CD4-positive, alpha-beta T cell treated with Interleukin-15 for 4 hours (primary cell): ENCODE measurements around the gene ELN.
A peak's percentile ranks its signal among the peaks of the same experiment; 100 is the strongest.

ENCODE experiments used
- DNase-seq: peaks from one replicate; pipeline ENCODE4 v3.0.0-alpha.2; 2020; ENCODE audit warnings: low spot score

Gene ELN

GRCh38 chr7:74094224-74095101 is 66.5 kb downstream of the ELN start:
- peak; percentile 77 for DNase-seq

- DNase-seq = no peak
Measured at GRCh38 chr7:74095135-74095534, 67.2 kb downstream of the ELN start.

GRCh38 chr7:74097937-74098614 is 70.1 kb downstream of the ELN start:
- no peak for DNase-seq

- DNase-seq = no peak
Measured at GRCh38 chr7:74099031-74099430, 71.1 kb downstream of the ELN start.

- DNase-seq = no peak
Measured at GRCh38 chr7:74101061-74101681, 73.2 kb downstream of the ELN start.

GRCh38 chr7:74103219-74103772 is 75.3 kb downstream of the ELN start:
- no peak for DNase-seq

GRCh38 chr7:74104702-74105101 is 76.7 kb downstream of the ELN start:
- DNase-seq = no peak

- no peak for DNase-seq
Measured at GRCh38 chr7:74105992-74106391, 78.0 kb downstream of the ELN start.

GRCh38 chr7:74106846-74107245 is 78.9 kb downstream of the ELN start:
- no peak for DNase-seq

- no peak for DNase-seq
Measured at GRCh38 chr7:74115326-74115725, 87.4 kb downstream of the ELN start.

- no peak for DNase-seq
Measured at GRCh38 chr7:74116356-74116755, 88.4 kb downstream of the ELN start.
